ENCODE data around the gene SSH2. TPM values are rescaled to one million over a fixed set of nuclear protein-coding genes. Genes with fewer than 3 reads are reported as not detected.

SSH2 gene
- total RNA-seq, 4 donors from 2014 or later = 140 to 241 (median 172) TPM

DNA sequence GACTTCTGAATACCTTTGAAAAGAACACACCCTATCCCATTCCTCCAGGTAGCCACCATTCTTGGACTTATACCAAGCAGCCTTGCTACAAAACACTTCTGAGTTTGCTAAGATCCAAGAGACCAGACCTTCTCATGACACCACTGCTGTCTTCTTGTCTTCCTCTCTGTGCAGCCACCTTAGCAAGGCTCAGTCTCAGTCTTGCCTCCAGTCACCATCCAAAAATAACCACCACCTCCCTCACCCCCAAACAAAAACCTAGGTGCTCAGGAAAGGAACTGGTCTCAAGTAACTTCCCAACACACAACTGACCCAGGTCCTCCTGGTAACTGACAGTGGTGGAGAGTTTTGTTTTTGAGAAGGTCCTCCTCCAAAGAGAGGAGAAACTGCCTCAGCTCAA lies 216.4 kb downstream of the SSH2 start:
- H3K9me3 ChIP-seq = no peaks in the 10 kb centered on the region
- H3K4me1 ChIP-seq = peaks cover 80 to 84% of the 10 kb centered on the region in 2 donors
- intact Hi-C loops (cut with DNase I; ENCODE audit: low total_unique reads) (no loop called here), in situ Hi-C loops (cut with MboI; ENCODE audit: low sequenced_read_pairs in 4 of 4) (loop anchor here in 1 of 4 donors (10.0 kb wide), 1 partner anchor 69 kb away; no protein-coding TSS in a partner anchor)
- H3K27ac ChIP-seq = peak overlapping the region; percentile 82 to 100 (median 93)
- peak in 1 of 2 donors; percentile 57 for DNase-seq
- H3K4me3 ChIP-seq = no peak overlapping the region
- peak; percentile 14 to 59 for ATAC-seq
- H3K27me3 ChIP-seq = no peaks in the 10 kb centered on the region
- no peaks in the 10 kb centered on the region for H3K36me3 ChIP-seq
- TF ChIP-seq, protein P1, sequence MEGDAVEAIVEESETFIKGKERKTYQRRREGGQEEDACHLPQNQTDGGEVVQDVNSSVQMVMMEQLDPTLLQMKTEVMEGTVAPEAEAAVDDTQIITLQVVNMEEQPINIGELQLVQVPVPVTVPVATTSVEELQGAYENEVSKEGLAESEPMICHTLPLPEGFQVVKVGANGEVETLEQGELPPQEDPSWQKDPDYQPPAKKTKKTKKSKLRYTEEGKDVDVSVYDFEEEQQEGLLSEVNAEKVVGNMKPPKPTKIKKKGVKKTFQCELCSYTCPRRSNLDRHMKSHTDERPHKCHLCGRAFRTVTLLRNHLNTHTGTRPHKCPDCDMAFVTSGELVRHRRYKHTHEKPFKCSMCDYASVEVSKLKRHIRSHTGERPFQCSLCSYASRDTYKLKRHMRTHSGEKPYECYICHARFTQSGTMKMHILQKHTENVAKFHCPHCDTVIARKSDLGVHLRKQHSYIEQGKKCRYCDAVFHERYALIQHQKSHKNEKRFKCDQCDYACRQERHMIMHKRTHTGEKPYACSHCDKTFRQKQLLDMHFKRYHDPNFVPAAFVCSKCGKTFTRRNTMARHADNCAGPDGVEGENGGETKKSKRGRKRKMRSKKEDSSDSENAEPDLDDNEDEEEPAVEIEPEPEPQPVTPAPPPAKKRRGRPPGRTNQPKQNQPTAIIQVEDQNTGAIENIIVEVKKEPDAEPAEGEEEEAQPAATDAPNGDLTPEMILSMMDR (IDR thresholded peaks at IDR 0.05 in 4 of 5, conservative IDR thresholded peaks at IDR 0.05 in 1 of 5) = no peak
- TF ChIP-seq POLR2A (IDR thresholded peaks at IDR 0.05) = no peak

DNA sequence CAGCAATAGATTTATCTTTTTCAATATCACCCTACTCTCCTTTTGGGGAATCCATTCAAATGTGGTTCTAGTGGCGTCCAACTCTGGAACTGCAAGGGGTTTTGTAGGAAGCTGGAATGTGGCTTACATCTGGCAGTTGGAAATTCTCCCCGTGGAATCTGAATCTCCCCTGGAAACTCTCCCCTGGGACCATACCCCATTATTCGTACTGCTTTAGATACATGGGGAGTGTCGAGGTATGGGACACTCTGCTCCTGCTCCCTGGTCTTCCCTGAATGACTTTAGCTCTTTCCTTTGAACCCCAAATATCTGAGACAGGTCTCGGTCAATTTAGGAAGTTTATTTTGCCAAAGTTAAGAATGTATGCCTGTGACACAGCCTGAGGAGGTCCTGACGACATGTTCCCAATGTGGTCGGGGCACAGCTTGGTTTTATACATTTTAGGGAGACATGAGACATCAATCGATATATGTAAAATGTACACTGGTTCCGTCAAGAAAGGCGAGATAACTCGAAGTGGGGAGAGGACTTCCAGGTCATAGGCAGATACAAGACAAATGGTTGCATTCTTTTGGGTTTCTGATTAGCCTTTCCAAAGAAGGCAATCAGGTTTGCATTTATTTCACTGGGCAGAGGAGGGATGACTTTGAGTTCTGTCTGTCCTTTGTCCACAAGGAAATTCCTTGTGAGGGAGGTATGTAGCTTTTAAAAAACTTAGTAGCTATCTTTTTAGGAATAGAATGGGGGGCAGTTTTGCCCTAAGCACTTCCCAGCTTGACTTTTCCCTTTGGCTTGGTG lies 218.2 kb downstream of the SSH2 start:
- H3K4me3 ChIP-seq = peak overlapping the region in 1 of 4 donors; percentile 21
- no peak for DNase-seq
- peaks cover 77 to 83% of the 10 kb centered on the region in 2 donors for H3K4me1 ChIP-seq
- intact Hi-C loops (cut with DNase I; ENCODE audit: low total_unique reads) = loop anchor here (2.0 kb wide), 1 partner anchor 33 kb away; no protein-coding TSS in a partner anchor
- no peaks in the 10 kb centered on the region for H3K9me3 ChIP-seq
- no peak for TF ChIP-seq POLR2A (IDR thresholded peaks at IDR 0.05)
- TF ChIP-seq, protein P1 (IDR thresholded peaks at IDR 0.05 in 4 of 5, conservative IDR thresholded peaks at IDR 0.05 in 1 of 5) = no peak
- in situ Hi-C loops (cut with MboI; ENCODE audit: low sequenced_read_pairs in 4 of 4) = loop anchor here in 1 of 4 donors (10.0 kb wide), 1 partner anchor 67 kb away; no protein-coding TSS in a partner anchor
- H3K27me3 ChIP-seq = no peaks in the 10 kb centered on the region
- ATAC-seq = no peak
- H3K27ac ChIP-seq = peak overlapping the region; percentile 82 to 100 (median 93)
- H3K36me3 ChIP-seq = no peaks in the 10 kb centered on the region

DNA sequence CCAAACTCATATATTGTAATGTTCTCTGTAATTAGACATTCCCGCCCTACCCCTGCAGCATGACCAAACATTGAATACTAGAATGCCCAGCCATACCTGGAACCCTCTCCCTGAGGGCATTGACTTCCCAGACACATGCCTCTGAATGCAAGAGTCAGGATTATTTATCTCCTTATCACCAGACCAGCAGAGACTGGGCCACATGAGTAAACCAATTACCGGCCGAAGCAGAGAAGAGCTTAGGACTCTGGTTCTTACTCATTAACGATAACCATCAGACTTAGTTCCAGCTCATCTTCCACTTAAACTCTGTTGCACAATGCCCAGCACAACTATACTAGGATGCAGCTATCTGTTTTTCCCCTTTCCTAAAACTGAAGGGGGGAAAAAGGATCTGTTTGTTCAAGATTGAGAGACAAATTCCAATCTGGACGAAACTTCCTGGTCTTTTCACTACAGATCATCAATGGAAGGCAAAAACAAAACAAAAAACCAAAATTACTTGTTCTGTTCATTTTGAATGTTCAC lies 219.1 kb downstream of the SSH2 start:
- Histone ChIP-seq H3K27ac (peak overlapping the region; percentile 82 to 100 (median 93)), H3K27me3 (no peaks in the 10 kb centered on the region), H3K36me3 (no peaks in the 10 kb centered on the region), H3K4me3 (peak overlapping the region in 2 of 4 donors; percentile 6 to 21), H3K9me3 (no peaks in the 10 kb centered on the region), H3K4me1 (peaks cover 81 to 83% of the 10 kb centered on the region in 2 donors)
- peak in 1 of 2 donors; percentile 30 for DNase-seq
- peak; percentile 10 to 31 for ATAC-seq
- TF ChIP-seq POLR2A (IDR thresholded peaks at IDR 0.05) = peak; percentile 48 to 72
- TF ChIP-seq, protein P1 (IDR thresholded peaks at IDR 0.05 in 4 of 5, conservative IDR thresholded peaks at IDR 0.05 in 1 of 5) = no peak
- intact Hi-C loops (cut with DNase I; ENCODE audit: low total_unique reads) (loop anchor here (2.0 kb wide), 1 partner anchor 34 kb away; no protein-coding TSS in a partner anchor), in situ Hi-C loops (cut with MboI; ENCODE audit: low sequenced_read_pairs in 4 of 4) (loop anchor here in 1 of 4 donors (10.0 kb wide), 1 partner anchor 66 kb away; no protein-coding TSS in a partner anchor)

DNA sequence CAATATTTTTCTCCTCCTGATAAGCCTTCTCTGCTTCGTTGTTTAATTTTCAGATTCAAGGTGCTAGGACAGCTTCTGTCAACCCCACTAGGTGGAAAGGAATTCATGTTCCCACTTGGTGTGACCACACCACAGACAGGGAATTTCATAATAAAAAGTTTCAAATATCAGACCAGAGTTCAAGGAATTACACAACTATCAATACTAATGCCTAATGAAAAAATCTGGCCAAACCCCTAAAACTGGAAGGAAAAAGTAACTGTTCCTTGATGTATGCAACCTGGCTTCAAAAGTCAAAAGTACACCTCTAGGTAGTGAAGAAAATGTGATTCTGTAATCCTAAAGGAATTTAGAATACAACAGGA lies 219.5 kb downstream of the SSH2 start:
- TF ChIP-seq, protein P1 (IDR thresholded peaks at IDR 0.05 in 4 of 5, conservative IDR thresholded peaks at IDR 0.05 in 1 of 5) = no peak
- TF ChIP-seq POLR2A (IDR thresholded peaks at IDR 0.05) = no peak
- Histone ChIP-seq H3K27ac (peak overlapping the region; percentile 82 to 100 (median 93)), H3K9me3 (no peaks in the 10 kb centered on the region), H3K27me3 (no peaks in the 10 kb centered on the region), H3K36me3 (no peaks in the 10 kb centered on the region), H3K4me1 (peaks cover 85% of the 10 kb centered on the region in 2 donors), H3K4me3 (peak overlapping the region in 2 of 4 donors; percentile 6 to 21)
- peak; percentile 5 to 14 for ATAC-seq
- no peak for DNase-seq
- in situ Hi-C loops (cut with MboI; ENCODE audit: low sequenced_read_pairs in 4 of 4) (loop anchor here in 1 of 4 donors (10.0 kb wide), 1 partner anchor 66 kb away; no protein-coding TSS in a partner anchor), intact Hi-C loops (cut with DNase I; ENCODE audit: low total_unique reads) (loop anchor here (2.0 kb wide), 1 partner anchor 34 kb away; no protein-coding TSS in a partner anchor)
